Fibroblast of skin of left biceps (primary cell): ENCODE data around the gene RNF151.
"Not testable (repeated sequence)": the region's sequence is repeated elsewhere in the genome, so short reads cannot be mapped to it uniquely, and the experiment has no call there.

ENCODE experiments used
- DNase-seq, 2 experiments: peaks; one replicate each; pipeline ENCODE4 v3.0.0-alpha.2; 2013; ENCODE audit warnings: low read depth in 2 of 2

RNF151 gene

GRCh38 chr16:1938910-1939309 lies 27.7 kb upstream of the RNF151 start:
- DNase-seq, result no peak

- not testable (repeated sequence) for DNase-seq
Observed at GRCh38 chr16:1939833-1940232, 26.8 kb upstream of the RNF151 start.

- DNase-seq, result no peak
Observed at GRCh38 chr16:1940273-1941161, 26.1 kb upstream of the RNF151 start.

- no peak for DNase-seq
Observed at GRCh38 chr16:1941162-1942046, 25.3 kb upstream of the RNF151 start.

GRCh38 chr16:1942047-1942809 lies 24.4 kb upstream of the RNF151 start:
- no peak for DNase-seq

- DNase-seq, result peak; percentile 90 to 93
Observed at GRCh38 chr16:1942810-1943726, 23.6 kb upstream of the RNF151 start, which contains the start of gene MSRB1. Gene MSRB1 (minus strand): TSS chr16:1943199. CDS start chr16:1943156, 43 bp downstream.

- no peak for DNase-seq
Observed at GRCh38 chr16:1944612-1945199, 21.9 kb upstream of the RNF151 start.

- DNase-seq, result no peak
Observed at GRCh38 chr16:1945559-1946391, 20.9 kb upstream of the RNF151 start.

GRCh38 chr16:1946495-1947368 lies 19.9 kb upstream of the RNF151 start:
- no peak for DNase-seq

- no peak for DNase-seq
Observed at GRCh38 chr16:1947369-1947670, 19.3 kb upstream of the RNF151 start.

- DNase-seq, result no peak
Observed at GRCh38 chr16:1949507-1949906, 17.1 kb upstream of the RNF151 start.

GRCh38 chr16:1950047-1950446 lies 16.6 kb upstream of the RNF151 start:
- no peak for DNase-seq

GRCh38 chr16:1950559-1950958 lies 16.1 kb upstream of the RNF151 start:
- DNase-seq, result no peak

- DNase-seq, result no peak
Observed at GRCh38 chr16:1953734-1954133, 12.9 kb upstream of the RNF151 start.

- not testable (repeated sequence) for DNase-seq
Observed at GRCh38 chr16:1957434-1958142, 9.1 kb upstream of the RNF151 start.

- not testable (repeated sequence) for DNase-seq
Observed at GRCh38 chr16:1958143-1958491, 8.5 kb upstream of the RNF151 start.

GRCh38 chr16:1958715-1959268 lies 7.9 kb upstream of the RNF151 start:
- DNase-seq, result no peak
